HL-60 (cell line): Measurements from ENCODE around the gene FASN.
A peak's percentile ranks its signal among the peaks of the same experiment; 100 is the strongest.

Experiments
- DNase-seq, 2 experiments: peaks; one replicate each; pipeline ENCODE4 v3.0.0-alpha.2; 2010 to 2020; ENCODE audit warnings: low read depth in 1 of 2, low spot score in 1 of 2
- H3K27ac ChIP-seq: fragments of 250-450 bp; sonication (Bioruptor Pico); replicated peaks from 2 replicates; pipeline ENCODE4 v1.5.1; 2020; ENCODE audit warnings: mild to moderate bottlenecking, moderate library complexity
- H3K27me3 ChIP-seq: fragments of 250-450 bp; sonication (Bioruptor Pico); 2 replicates; pipeline ENCODE4 v1.5.1; 2021; ENCODE audit warnings: mild to moderate bottlenecking, moderate library complexity; ENCODE audit not compliant: insufficient read depth, poor library complexity, severe bottlenecking
- H3K4me3 ChIP-seq: replicated peaks from 2 replicates; pipeline ENCODE4 v1.5.1; 2011; ENCODE audit warnings: mild to moderate bottlenecking, control low read depth, low read length; ENCODE audit not compliant: insufficient read depth
- CTCF ChIP-seq: IDR thresholded peaks from one replicate; pipeline ENCODE4 v1.5.1; 2011; ENCODE audit warnings: low read length, control low read depth, inconsistent platforms; ENCODE audit not compliant: insufficient read depth
- GABPA ChIP-seq: IDR thresholded peaks from 2 replicates; pipeline ENCODE4 v1.6.1; 2012; ENCODE audit warnings: low read depth
- POLR2AphosphoS5 ChIP-seq: IDR thresholded peaks from 2 replicates; pipeline ENCODE4 v1.6.1; 2012; ENCODE audit warnings: low read depth
- REST ChIP-seq: IDR thresholded peaks from 2 replicates; pipeline ENCODE4 v1.6.1; 2012; ENCODE audit warnings: low read depth; ENCODE audit not compliant: insufficient replicate concordance
- SPI1 ChIP-seq: IDR thresholded peaks from 2 replicates; pipeline ENCODE4 v1.6.1; 2012; ENCODE audit warnings: low read depth, mild to moderate bottlenecking, borderline replicate concordance

Gene FASN

GRCh38 chr17:82050761-82051641 is 47.0 kb downstream of the FASN start:
- Histone ChIP-seq H3K27me3 (no peaks in the 10 kb centered on the region), H3K27ac (peak overlapping the region; percentile 5; the same call in 1 of the 2 replicates), H3K4me3 (peak overlapping the region; percentile 78)
- DNase-seq = no peak
- TF ChIP-seq POLR2AphosphoS5 (no peak), SPI1 (no peak), CTCF (no peak), REST (no peak), GABPA (no peak)

- no peak overlapping the region for H3K4me3 ChIP-seq
- TF ChIP-seq POLR2AphosphoS5 (no peak), CTCF (no peak), SPI1 (no peak), REST (no peak), GABPA (no peak)
- H3K27me3 ChIP-seq = no peaks in the 10 kb centered on the region
- H3K27ac ChIP-seq = no peak overlapping the region
- DNase-seq = no peak
Observed at GRCh38 chr17:82050152-82050760, 47.8 kb downstream of the FASN start.

GRCh38 chr17:82049521-82049971 is 48.5 kb downstream of the FASN start:
- H3K27me3 ChIP-seq = no peaks in the 10 kb centered on the region
- H3K27ac ChIP-seq = no peak overlapping the region
- no peak overlapping the region for H3K4me3 ChIP-seq
- TF ChIP-seq SPI1 (no peak), CTCF (no peak), REST (no peak), GABPA (no peak)
- no peak for DNase-seq
